Ovary (tissue), 3 donors: ENCODE data around the gene GOLGA7B.

Experiments used
- EP300 ChIP-seq: sonication (generic); formaldehyde crosslinking; IDR thresholded peaks from one replicate; pipeline ENCODE4 v1.6.1; 2017; ENCODE audit warnings: antibody characterized with exemption
- TF ChIP-seq, protein P1 (sequence below), 3 donors: fragments of 450-650 bp in 2 of 3; fragments of 200-600 bp in 1 of 3; IDR thresholded peaks; one replicate each; pipeline versions ENCODE4 v1.5.1 to v1.8.0; 2016 to 2022; ENCODE audit warnings: antibody characterized with exemption in 3 of 3, mild to moderate bottlenecking in 1 of 3
- donor health status: DM: no; HTN: no; CAD: no.

DNA sequence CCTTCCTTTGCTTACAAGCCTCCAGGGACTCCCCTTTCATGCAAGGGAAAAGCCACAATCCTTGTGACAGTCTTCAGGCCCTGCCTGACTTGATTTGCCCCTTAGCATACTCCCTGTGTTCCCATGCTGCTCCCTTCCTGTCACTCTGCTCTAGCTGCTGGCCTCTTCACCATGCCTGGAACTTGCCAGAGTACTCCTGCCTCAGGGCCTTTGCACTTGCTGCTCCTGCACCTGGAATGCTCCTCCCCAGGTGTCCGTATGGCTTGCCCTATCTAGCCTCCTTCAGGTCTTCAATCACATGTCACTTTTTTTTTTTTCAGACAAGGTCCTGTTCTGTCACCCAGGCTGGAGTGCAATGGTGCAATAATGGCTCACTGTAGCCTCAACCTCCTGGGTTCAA, 22.8 kb upstream of the GOLGA7B start:
- TF ChIP-seq, protein P1, sequence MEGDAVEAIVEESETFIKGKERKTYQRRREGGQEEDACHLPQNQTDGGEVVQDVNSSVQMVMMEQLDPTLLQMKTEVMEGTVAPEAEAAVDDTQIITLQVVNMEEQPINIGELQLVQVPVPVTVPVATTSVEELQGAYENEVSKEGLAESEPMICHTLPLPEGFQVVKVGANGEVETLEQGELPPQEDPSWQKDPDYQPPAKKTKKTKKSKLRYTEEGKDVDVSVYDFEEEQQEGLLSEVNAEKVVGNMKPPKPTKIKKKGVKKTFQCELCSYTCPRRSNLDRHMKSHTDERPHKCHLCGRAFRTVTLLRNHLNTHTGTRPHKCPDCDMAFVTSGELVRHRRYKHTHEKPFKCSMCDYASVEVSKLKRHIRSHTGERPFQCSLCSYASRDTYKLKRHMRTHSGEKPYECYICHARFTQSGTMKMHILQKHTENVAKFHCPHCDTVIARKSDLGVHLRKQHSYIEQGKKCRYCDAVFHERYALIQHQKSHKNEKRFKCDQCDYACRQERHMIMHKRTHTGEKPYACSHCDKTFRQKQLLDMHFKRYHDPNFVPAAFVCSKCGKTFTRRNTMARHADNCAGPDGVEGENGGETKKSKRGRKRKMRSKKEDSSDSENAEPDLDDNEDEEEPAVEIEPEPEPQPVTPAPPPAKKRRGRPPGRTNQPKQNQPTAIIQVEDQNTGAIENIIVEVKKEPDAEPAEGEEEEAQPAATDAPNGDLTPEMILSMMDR (IDR thresholded peaks at IDR 0.05): no peak
- TF ChIP-seq EP300: no peak
